GM12878 (cell line): ENCODE measurements around the gene ATP2A1.

Experiments
- BCL11A ChIP-seq: IDR thresholded peaks from 2 replicates; pipeline ENCODE4 v1.6.1; 2011; ENCODE audit warnings: low read depth, low read length
- CTCF ChIP-seq, 3 experiments: IDR thresholded peaks in 2 of 3; conservative IDR thresholded peaks in 1 of 3; 2 replicates each; pipeline ENCODE4 v1.5.1; 2011; ENCODE audit warnings: low read depth in 3 of 3, low read length in 3 of 3, mild to moderate bottlenecking in 3 of 3, control low read depth in 2 of 3, moderate library complexity in 2 of 3, inconsistent platforms in 1 of 3, mixed read lengths in 1 of 3; ENCODE audit not compliant: control insufficient read depth in 2 of 3, insufficient read depth in 1 of 3; ENCODE audit errors: extremely low read depth in 1 of 3
- EZH2 ChIP-seq: IDR thresholded peaks from 2 replicates; pipeline ENCODE4 v1.6.1; 2012; ENCODE audit warnings: low read depth, mild to moderate bottlenecking, control low read depth, inconsistent platforms, low read length, borderline replicate concordance; ENCODE audit not compliant: control insufficient read depth
- NRF1 ChIP-seq: conservative IDR thresholded peaks from 2 replicates; pipeline ENCODE4 v1.6.1; 2011; ENCODE audit warnings: mild to moderate bottlenecking, low read depth, low read length, improper control_type of control experiment

GRCh38 chr16:28879261-28879840, 1.1 kb downstream of the ATP2A1 start:
- TF ChIP-seq EZH2 (no peak), BCL11A (no peak), NRF1 (no peak), CTCF (IDR thresholded peaks at IDR 0.05 in 2 of 3, conservative IDR thresholded peaks at IDR 0.05 in 1 of 3; ENCODE audit: control insufficient read depth in 2 of 3, extremely low read depth in 1 of 3, insufficient read depth in 1 of 3, low read depth in 3 of 3, low read length in 3 of 3) (no peak)
